A549 (cell line): ENCODE measurements around the gene BCL6. TPM values are rescaled to one million over a fixed set of nuclear protein-coding genes. Genes with fewer than 3 reads are reported as not detected.

Experiments used
- ATAC-seq, 2 experiments: fragments of 200-7000 bp in 1 of 2; fragments of >200 bp in 1 of 2; cut with Nextera tagmentation in 1 of 2; cut with Tn5 transposase in 1 of 2; 3 replicates each; pipeline versions ENCODE4 v1.8.0 to v1.9.1; 2018 to 2020; ENCODE audit warnings: mild to moderate bottlenecking in 1 of 2, moderate library complexity in 1 of 2
- CTCF ChIA-PET: fragments of 300-600 bp; sonication (Branson Sonifier 250); formaldehyde crosslinking; extraction: SDS; loops from one replicate; lab custom pipeline; 2021; ENCODE audit warnings: antibody characterized with exemption, inconsistent platforms; lab: Yijun Ruan, JAX
- POLR2A ChIA-PET: fragments of 350-600 bp; formaldehyde crosslinking; extraction: SDS; loops from one replicate; lab custom pipeline; 2021; ENCODE audit warnings: antibody characterized with exemption, inconsistent platforms; lab: Yijun Ruan, JAX
- DNase-seq, 2 experiments: peaks; one replicate each; pipeline versions ENCODE4 v3.0.0 to v3.0.0-alpha.2; 2011 to 2016; ENCODE audit warnings: low read depth in 1 of 2, low spot score in 1 of 2
- FAIRE-seq: peaks from 2 replicates; lab custom pipeline; 2011; peaks lifted over from hg19 to GRCh38; lab: Jason Lieb, UNC
- H3K27ac ChIP-seq, 2 experiments: fragments of >200 bp; sonication (Bioruptor Twin); formaldehyde crosslinking; 3 replicates each; pipeline ENCODE4 v1.5.1; 2016 to 2017
- H3K4me1 ChIP-seq: fragments of >200 bp; sonication (Bioruptor Twin); formaldehyde crosslinking; 3 replicates; pipeline ENCODE4 v1.6.1; 2016
- H3K4me2 ChIP-seq: fragments of >200 bp; sonication (Bioruptor Twin); formaldehyde crosslinking; 3 replicates; pipeline ENCODE4 v1.6.1; 2016
- H3K4me3 ChIP-seq: fragments of >200 bp; sonication (Bioruptor Twin); formaldehyde crosslinking; 3 replicates; pipeline ENCODE4 v1.5.1; 2016
- H3K9me3 ChIP-seq: fragments of >200 bp; sonication (Bioruptor Twin); formaldehyde crosslinking; 3 replicates; pipeline ENCODE4 v1.6.1; 2016
- CHD2 ChIP-seq: fragments of 150-350 bp; IDR thresholded peaks from 2 replicates; pipeline ENCODE4 v1.6.1; 2014; ENCODE audit warnings: low read length; ENCODE audit not compliant: partially characterized antibody
- FOSL2 ChIP-seq, 2 experiments: fragments of 450-650 bp in 1 of 2; fragments of >200 bp in 1 of 2; sonication (Bioruptor Twin) in 1 of 2; formaldehyde crosslinking; IDR thresholded peaks; 2 replicates each; pipeline versions ENCODE4 v1.5.0 to v1.6.1; 2016 to 2020; ENCODE audit warnings: mild to moderate bottlenecking in 1 of 2, moderate library complexity in 1 of 2
- GATA3 ChIP-seq: IDR thresholded peaks from 2 replicates; pipeline ENCODE4 v1.6.1; 2012; ENCODE audit warnings: borderline replicate concordance
- HEYL ChIP-seq: fragments of 250-450 bp; sonication (Bioruptor Pico); IDR thresholded peaks from 2 replicates; pipeline ENCODE4 v1.8.0; 2021; ENCODE audit warnings: mild to moderate bottlenecking, moderate library complexity
- HOXB13 ChIP-seq: fragments of 250-450 bp; sonication (Bioruptor Pico); IDR thresholded peaks from 2 replicates; pipeline ENCODE4 v1.5.0; 2020; ENCODE audit warnings: low read depth, mild to moderate bottlenecking, moderate library complexity
- MYC ChIP-seq: IDR thresholded peaks from 2 replicates; pipeline ENCODE4 v1.6.1; 2012; ENCODE audit warnings: mild to moderate bottlenecking, inconsistent platforms, low read length, improper control_type of control experiment, borderline replicate concordance
- NFE2L2 ChIP-seq: fragments of 150-350 bp; conservative IDR thresholded peaks from 2 replicates; pipeline ENCODE4 v1.6.1; 2014; ENCODE audit warnings: low read length
- NPAS2 ChIP-seq: fragments of 250-450 bp; sonication (Bioruptor Pico); IDR thresholded peaks from 2 replicates; pipeline ENCODE4 v1.8.0; 2022; ENCODE audit warnings: mild to moderate bottlenecking, moderate library complexity, borderline replicate concordance
- PHF8 ChIP-seq: fragments of 200-600 bp; sonication (generic); IDR thresholded peaks from 2 replicates; pipeline ENCODE4 v1.6.1; 2016; ENCODE audit warnings: low read depth, mild to moderate bottlenecking, antibody characterized with exemption, moderate library complexity, borderline replicate concordance
- RARB ChIP-seq: fragments of 250-450 bp; sonication (Bioruptor Pico); IDR thresholded peaks from 2 replicates; pipeline ENCODE4 v1.8.0; 2021; ENCODE audit warnings: mild to moderate bottlenecking, moderate library complexity
- RCOR1 ChIP-seq: fragments of 150-350 bp; IDR thresholded peaks from 2 replicates; pipeline ENCODE4 v1.6.1; 2014; ENCODE audit warnings: antibody characterized with exemption, low read length, low read depth
- TFCP2L1 ChIP-seq: fragments of 250-450 bp; sonication (Bioruptor Pico); IDR thresholded peaks from 2 replicates; pipeline ENCODE4 v1.5.0; 2021; ENCODE audit warnings: mild to moderate bottlenecking
- ZC3H11A ChIP-seq: fragments of 450-650 bp; IDR thresholded peaks from 2 replicates; pipeline ENCODE4 v1.6.1; 2014; ENCODE audit warnings: antibody characterized with exemption, mild to moderate bottlenecking
- WGBS: methylation state at CpG from one replicate; pipeline ENCODE4 v1.1.6; 2017; ENCODE audit errors: missing lambda C conversion rate; 5-methylcytosine and 5-hydroxymethylcytosine counted together
- polyA plus RNA-seq, 4 experiments: library from polyadenylated mRNA; depleted of rRNA in 3 of 4; stranded (reverse); fragments of >200 nt; fragmentation: RNase III in 1 of 4; extraction: RNeasy Plus Mini Kit Qiagen cat#74134 plus additional on column Dnase treatment in 1 of 4; gene quantifications; 2 replicates in 3 of 4; 3 replicates in 1 of 4; pipeline ENCODE4 v1.2.3, GENCODE V29; 2011 to 2017
- TF ChIP-seq, protein P1 (sequence below): fragments of 250-450 bp; sonication (Bioruptor Pico); IDR thresholded peaks from 2 replicates; pipeline ENCODE4 v1.5.0; 2021; ENCODE audit warnings: mild to moderate bottlenecking, moderate library complexity, borderline replicate concordance

BCL6 gene
- polyA plus RNA-seq, 2 of the 4 experiments (the other 2 are of a cell fraction), result 7.0 to 10.4 TPM

DNA sequence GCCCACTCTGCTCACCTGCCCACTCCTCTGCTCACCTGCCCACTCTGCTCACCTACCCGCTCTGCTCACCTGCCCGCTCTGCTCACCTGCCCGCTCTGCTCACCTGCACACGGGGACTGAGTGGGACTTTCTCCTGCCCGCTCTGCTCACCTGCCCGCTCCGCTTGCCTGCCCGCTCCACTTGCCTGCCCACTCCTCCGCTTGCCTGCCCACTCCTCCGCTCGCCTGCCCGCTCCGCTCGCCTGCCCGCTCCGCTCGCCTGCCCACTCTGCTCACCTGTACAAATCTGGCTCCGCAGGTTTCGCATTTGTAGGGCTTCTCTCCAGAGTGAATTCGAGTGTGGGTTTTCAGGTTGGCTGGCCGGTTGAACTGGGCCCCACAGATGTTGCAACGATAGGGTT, 20.0 kb downstream of the BCL6 start:
- H3K4me2 ChIP-seq, result no peak overlapping the region
- no peak for TF ChIP-seq PHF8
- no peak for TF ChIP-seq RCOR1
- no peak for TF ChIP-seq NFE2L2
- DNase-seq (no peak), ATAC-seq (no peak), FAIRE-seq (no peak)
- no peaks in the 10 kb centered on the region for H3K9me3 ChIP-seq
- WGBS, result 93% methylated on average over 22 of the region's 22 CpGs
- no peak overlapping the region for H3K27ac ChIP-seq
- H3K4me3 ChIP-seq, result no peak overlapping the region
- no peaks in the 10 kb centered on the region for H3K4me1 ChIP-seq
- ChIA-PET POLR2A (no interaction called here), CTCF (no interaction called here)

GRCh38 chr3:187722206-187722612, 23.1 kb downstream of the BCL6 start:
- WGBS, result 75% methylated on average over 4 of the region's 10 CpGs
- ATAC-seq (0 out of 6 replicates have a peak, but pooled peaks of 1 of the 2 experiments have one; percentile 28), DNase-seq (no peak), FAIRE-seq (no peak)
- ChIA-PET CTCF (interaction anchor here (0.8 kb wide), 2 partner anchors 403 to 502 kb away, joined by 3 read pairs; no protein-coding TSS in a partner anchor), POLR2A (no interaction called here)
- Histone ChIP-seq H3K27ac (no peak overlapping the region), H3K4me3 (no peak overlapping the region), H3K4me1 (no peaks in the 10 kb centered on the region), H3K4me2 (no peak overlapping the region), H3K9me3 (no peaks in the 10 kb centered on the region)
- TF ChIP-seq HEYL (CRISPR knock-in tag), result no peak
- TF ChIP-seq RARB (CRISPR knock-in tag), result no peak
- TF ChIP-seq MYC, result no peak
- TF ChIP-seq NPAS2, result no peak
- no peak for TF ChIP-seq HOXB13 (CRISPR knock-in tag)

DNA sequence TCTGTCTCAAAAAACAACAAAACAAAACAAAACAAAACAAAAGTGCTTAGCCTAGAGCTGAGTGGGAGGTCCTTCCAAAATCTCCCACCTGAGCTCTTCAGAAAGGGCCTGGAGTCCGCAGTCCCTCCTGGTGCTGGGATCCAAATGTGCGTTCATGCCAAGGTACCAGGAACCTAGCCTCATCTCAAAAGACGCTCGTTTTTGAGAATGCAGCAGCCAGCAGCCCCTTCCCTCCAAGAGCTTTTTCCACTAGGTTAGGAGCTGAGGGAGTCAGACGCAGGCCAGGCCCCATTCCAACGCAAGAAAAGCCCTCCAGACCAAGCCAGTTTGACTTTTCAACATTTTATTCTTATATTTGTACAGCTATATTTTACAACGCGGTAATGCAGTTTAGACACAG, 24.2 kb downstream of the BCL6 start:
- WGBS, result 89% methylated on average over 8 of the region's 8 CpGs
- ChIA-PET POLR2A (no interaction called here), CTCF (interaction anchor here (2.0 kb wide), 1 partner anchor 19 kb away, joined by 7 read pairs; no protein-coding TSS in a partner anchor)
- no peak overlapping the region for H3K4me2 ChIP-seq
- DNase-seq, result no peak
- H3K27ac ChIP-seq, result no peak overlapping the region
- H3K4me1 ChIP-seq, result no peaks in the 10 kb centered on the region
- no peaks in the 10 kb centered on the region for H3K9me3 ChIP-seq
- no peak for FAIRE-seq
- no peak overlapping the region for H3K4me3 ChIP-seq
- TF ChIP-seq PHF8 (no peak), CHD2 (no peak)
- no peak for ATAC-seq

DNA sequence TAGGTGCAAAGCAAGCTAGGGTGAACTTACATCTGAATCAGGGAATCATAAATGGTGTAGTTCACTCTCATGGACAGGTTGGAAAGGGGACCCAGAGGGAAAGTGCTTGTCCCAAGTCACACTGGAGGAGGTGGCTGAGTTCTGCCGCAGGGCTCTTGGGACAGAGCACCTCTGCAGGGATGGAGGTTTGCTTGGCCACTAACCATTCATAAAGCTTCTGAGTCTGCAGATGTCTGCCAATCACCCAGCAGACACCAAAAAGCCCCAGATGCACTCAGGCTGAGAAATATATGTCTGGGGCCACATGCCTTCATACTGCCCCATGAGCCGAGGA, 25.0 kb downstream of the BCL6 start:
- CTCF ChIA-PET, result interaction anchor here (1.1 to 2.0 kb wide), 3 partner anchors 19 to 581 kb away, joined by 3 to 7 read pairs (median 4); partner anchors contain the start of gene RPL39L
- FAIRE-seq (no peak), ATAC-seq (no peak), DNase-seq (no peak)
- Histone ChIP-seq H3K4me1 (no peaks in the 10 kb centered on the region), H3K9me3 (no peaks in the 10 kb centered on the region), H3K4me3 (no peak overlapping the region), H3K27ac (no peak overlapping the region)
- 80% methylated on average over 2 of the region's 2 CpGs for WGBS
- POLR2A ChIA-PET, result no interaction called here
- TF ChIP-seq, protein P1, sequence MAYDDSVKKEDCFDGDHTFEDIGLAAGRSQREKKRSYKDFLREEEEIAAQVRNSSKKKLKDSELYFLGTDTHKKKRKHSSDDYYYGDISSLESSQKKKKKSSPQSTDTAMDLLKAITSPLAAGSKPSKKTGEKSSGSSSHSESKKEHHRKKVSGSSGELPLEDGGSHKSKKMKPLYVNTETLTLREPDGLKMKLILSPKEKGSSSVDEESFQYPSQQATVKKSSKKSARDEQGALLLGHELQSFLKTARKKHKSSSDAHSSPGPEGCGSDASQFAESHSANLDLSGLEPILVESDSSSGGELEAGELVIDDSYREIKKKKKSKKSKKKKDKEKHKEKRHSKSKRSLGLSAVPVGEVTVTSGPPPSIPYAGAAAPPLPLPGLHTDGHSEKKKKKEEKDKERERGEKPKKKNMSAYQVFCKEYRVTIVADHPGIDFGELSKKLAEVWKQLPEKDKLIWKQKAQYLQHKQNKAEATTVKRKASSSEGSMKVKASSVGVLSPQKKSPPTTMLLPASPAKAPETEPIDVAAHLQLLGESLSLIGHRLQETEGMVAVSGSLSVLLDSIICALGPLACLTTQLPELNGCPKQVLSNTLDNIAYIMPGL (CRISPR knock-in tag), result no peak
- TF ChIP-seq FOSL2 (IDR thresholded peaks at IDR 0.05) (no peak), FOSL2 (CRISPR knock-in tag; IDR thresholded peaks at IDR 0.05) (no peak), ZC3H11A (no peak), MYC (no peak), GATA3 (no peak), TFCP2L1 (CRISPR knock-in tag) (no peak)
- TF ChIP-seq, all 56 proteins: peak for 0
- no peak overlapping the region for H3K4me2 ChIP-seq
